RWPE2 (cell line): ENCODE measurements around the gene NEMF.
"Not testable (repeated sequence)": the region's sequence is repeated elsewhere in the genome, so short reads cannot be mapped to it uniquely, and the experiment has no call there.

Source experiments
- ATAC-seq: fragments of 200-7000 bp; cut with Tn5 transposase; 3 replicates; pipeline ENCODE4 v1.9.1; 2021; ENCODE audit warnings: low read depth
- DNase-seq: peaks from one replicate; pipeline ENCODE4 v3.0.0-alpha.2; 2020; ENCODE audit warnings: low spot score
- H3K27ac ChIP-seq: fragments of 450-650 bp; 2 replicates; pipeline ENCODE4 v1.5.1; 2017; ENCODE audit warnings: mild to moderate bottlenecking; ENCODE audit not compliant: poor library complexity, severe bottlenecking
- H3K27me3 ChIP-seq: fragments of 250-450 bp; sonication (Bioruptor Pico); 2 replicates; pipeline ENCODE4 v1.5.1; 2021; ENCODE audit warnings: mild to moderate bottlenecking, moderate library complexity; ENCODE audit not compliant: insufficient read depth, poor library complexity, severe bottlenecking
- H3K36me3 ChIP-seq: fragments of 250-450 bp; sonication (Bioruptor Pico); 2 replicates; pipeline ENCODE4 v1.5.1; 2020; ENCODE audit warnings: low read depth, mild to moderate bottlenecking, moderate library complexity
- H3K4me1 ChIP-seq: fragments of 250-450 bp; sonication (Bioruptor Pico); 2 replicates; pipeline ENCODE4 v1.5.1; 2021; ENCODE audit warnings: mild to moderate bottlenecking, moderate library complexity; ENCODE audit not compliant: insufficient read depth, poor library complexity, severe bottlenecking
- H3K4me3 ChIP-seq: fragments of 250-450 bp; sonication (Bioruptor Pico); 2 replicates; pipeline ENCODE4 v1.5.1; 2021; ENCODE audit warnings: mild to moderate bottlenecking, moderate library complexity; ENCODE audit not compliant: severe bottlenecking
- H3K9me3 ChIP-seq: fragments of 250-450 bp; sonication (Bioruptor Pico); 2 replicates; pipeline ENCODE4 v1.5.1; 2021; ENCODE audit warnings: mild to moderate bottlenecking, moderate library complexity; ENCODE audit not compliant: severe bottlenecking
- TF ChIP-seq, protein P1 (sequence below): fragments of 450-650 bp; IDR thresholded peaks from one replicate; pipeline ENCODE4 v1.5.1; 2017; ENCODE audit warnings: mild to moderate bottlenecking, moderate library complexity; ENCODE audit not compliant: poor library complexity, severe bottlenecking

Gene NEMF

DNA sequence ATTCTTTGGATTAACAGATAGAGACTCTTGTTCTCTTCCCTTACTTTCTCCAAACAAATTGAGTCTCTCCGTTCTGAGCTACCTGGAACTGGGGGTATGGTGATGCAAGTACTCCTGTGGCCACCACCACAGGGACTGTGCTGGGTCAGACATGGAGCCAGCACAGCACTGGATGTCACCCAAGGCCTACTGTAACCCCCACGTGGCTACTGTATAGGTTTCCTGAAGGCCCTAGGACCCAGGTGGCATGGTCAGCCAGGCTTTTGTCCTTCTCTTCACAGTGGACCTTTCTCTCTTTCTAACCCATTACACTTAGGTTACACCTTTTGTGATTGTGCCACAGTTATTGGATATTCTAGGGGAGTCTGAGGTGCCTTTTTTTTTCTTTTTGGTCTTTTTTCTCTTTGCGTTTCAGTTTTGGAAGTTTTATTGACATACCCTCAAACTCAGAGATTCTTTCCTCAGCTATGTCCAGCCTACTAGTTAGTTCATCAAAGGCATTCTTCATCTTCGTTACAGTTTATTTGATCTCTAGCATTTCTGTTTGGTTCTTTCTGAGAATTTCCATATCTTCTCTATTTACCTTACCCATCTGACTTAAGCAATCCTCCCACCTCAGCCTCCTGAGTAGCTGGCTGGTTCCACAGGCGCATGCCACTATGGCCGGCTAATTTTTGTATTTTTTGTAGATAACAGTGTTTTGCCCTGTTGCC, 90.6 kb downstream of the NEMF start:
- TF ChIP-seq, protein P1, sequence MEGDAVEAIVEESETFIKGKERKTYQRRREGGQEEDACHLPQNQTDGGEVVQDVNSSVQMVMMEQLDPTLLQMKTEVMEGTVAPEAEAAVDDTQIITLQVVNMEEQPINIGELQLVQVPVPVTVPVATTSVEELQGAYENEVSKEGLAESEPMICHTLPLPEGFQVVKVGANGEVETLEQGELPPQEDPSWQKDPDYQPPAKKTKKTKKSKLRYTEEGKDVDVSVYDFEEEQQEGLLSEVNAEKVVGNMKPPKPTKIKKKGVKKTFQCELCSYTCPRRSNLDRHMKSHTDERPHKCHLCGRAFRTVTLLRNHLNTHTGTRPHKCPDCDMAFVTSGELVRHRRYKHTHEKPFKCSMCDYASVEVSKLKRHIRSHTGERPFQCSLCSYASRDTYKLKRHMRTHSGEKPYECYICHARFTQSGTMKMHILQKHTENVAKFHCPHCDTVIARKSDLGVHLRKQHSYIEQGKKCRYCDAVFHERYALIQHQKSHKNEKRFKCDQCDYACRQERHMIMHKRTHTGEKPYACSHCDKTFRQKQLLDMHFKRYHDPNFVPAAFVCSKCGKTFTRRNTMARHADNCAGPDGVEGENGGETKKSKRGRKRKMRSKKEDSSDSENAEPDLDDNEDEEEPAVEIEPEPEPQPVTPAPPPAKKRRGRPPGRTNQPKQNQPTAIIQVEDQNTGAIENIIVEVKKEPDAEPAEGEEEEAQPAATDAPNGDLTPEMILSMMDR: no peak
- DNase-seq (no peak), ATAC-seq (no peak)
- Histone ChIP-seq H3K27ac (no peak overlapping the region), H3K4me1 (no peaks in the 10 kb centered on the region), H3K4me3 (no peak overlapping the region), H3K27me3 (no peaks in the 10 kb centered on the region), H3K9me3 (no peaks in the 10 kb centered on the region), H3K36me3 (no peaks in the 10 kb centered on the region)

GRCh38 chr14:49755378-49755777, 97.2 kb downstream of the NEMF start:
- Histone ChIP-seq H3K9me3 (no peaks in the 10 kb centered on the region), H3K4me1 (peaks cover 2% of the 10 kb centered on the region), H3K27me3 (peaks cover 2% of the 10 kb centered on the region), H3K27ac (no peak overlapping the region), H3K4me3 (no peak overlapping the region), H3K36me3 (no peaks in the 10 kb centered on the region)
- no peak for DNase-seq
- TF ChIP-seq, protein P1: no peak
- no peak for ATAC-seq

DNA sequence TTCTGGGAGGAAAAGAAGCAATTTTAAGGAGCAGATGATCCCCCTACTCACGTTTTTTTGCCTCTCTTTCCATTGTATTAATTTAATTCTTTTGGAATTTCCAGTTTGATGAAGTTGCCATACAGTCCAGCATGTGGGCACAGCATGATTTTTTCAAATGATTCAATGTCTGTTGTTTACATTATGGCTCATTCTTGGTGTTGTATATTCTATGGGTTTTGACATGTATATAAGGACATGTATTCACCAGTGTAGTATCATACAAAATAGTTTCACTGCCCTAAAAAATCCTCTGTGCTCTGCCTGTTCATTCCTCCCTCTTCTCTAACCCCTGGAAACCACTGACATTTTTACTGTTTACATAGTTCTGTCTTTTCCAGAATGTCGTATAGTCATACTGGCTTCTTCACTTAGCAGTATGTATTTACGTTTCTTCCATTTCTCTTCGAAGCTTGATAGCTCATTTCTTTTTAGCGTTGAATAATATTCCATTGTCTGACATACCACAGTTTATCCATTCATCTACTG, 98.0 kb downstream of the NEMF start:
- DNase-seq: no peak
- Histone ChIP-seq H3K27ac (no peak overlapping the region), H3K27me3 (peaks cover 2% of the 10 kb centered on the region), H3K4me1 (peaks cover 2% of the 10 kb centered on the region), H3K4me3 (no peak overlapping the region), H3K36me3 (no peaks in the 10 kb centered on the region), H3K9me3 (no peaks in the 10 kb centered on the region)
- ATAC-seq: peak; percentile 91
- TF ChIP-seq, protein P1: no peak

- H3K36me3 ChIP-seq, ATAC-seq, DNase-seq, H3K4me3 ChIP-seq, H3K9me3 ChIP-seq, H3K27ac ChIP-seq, H3K27me3 ChIP-seq, H3K4me1 ChIP-seq: not testable (repeated sequence)
Measured at GRCh38 chr14:49746476-49746875, 106.1 kb downstream of the NEMF start.

DNA sequence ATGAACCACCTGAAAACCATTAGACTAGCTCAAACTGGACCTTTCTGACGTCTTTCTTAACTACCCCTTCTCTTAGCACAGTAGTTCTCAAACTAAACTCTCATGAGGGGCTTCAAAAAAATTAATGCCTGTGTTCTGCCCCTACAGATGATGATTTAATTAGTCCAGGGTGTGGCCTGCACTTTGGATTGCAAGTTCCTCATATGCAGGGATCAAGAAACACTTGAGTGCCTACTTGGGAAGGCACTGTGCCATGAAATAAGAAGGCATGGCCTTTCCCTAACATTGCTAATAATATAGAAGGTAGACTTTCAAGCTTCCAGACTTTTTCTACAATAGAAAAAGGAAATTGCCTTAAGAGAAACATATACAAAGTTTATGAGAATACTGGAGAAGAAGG, 107.4 kb downstream of the NEMF start:
- TF ChIP-seq, protein P1: no peak

GRCh38 chr14:49735669-49736068, 116.9 kb downstream of the NEMF start:
- not testable (repeated sequence) for H3K27ac ChIP-seq, H3K4me3 ChIP-seq, ATAC-seq, H3K9me3 ChIP-seq, H3K36me3 ChIP-seq, H3K4me1 ChIP-seq, H3K27me3 ChIP-seq, DNase-seq

More for the DNA sequence above, 107.4 kb downstream of the NEMF start:
- Histone ChIP-seq H3K4me3 (no peak overlapping the region), H3K36me3 (no peaks in the 10 kb centered on the region), H3K27me3 (no peaks in the 10 kb centered on the region), H3K9me3 (no peaks in the 10 kb centered on the region), H3K4me1 (no peaks in the 10 kb centered on the region), H3K27ac (no peak overlapping the region)
- no peak for ATAC-seq
- DNase-seq: no peak
